Measurements from ENCODE around the gene PHACTR4. TPM values are rescaled to one million over a fixed set of nuclear protein-coding genes. Genes with fewer than 3 reads are reported as not detected.

The PHACTR4 gene
- total and polyA plus RNA-seq, 9 of the 15 experiments (the other 6 are each of a cell fraction or from before 2014, with no cell fraction given), result 6.4 to 43.6 (median 14.2) TPM

DNA sequence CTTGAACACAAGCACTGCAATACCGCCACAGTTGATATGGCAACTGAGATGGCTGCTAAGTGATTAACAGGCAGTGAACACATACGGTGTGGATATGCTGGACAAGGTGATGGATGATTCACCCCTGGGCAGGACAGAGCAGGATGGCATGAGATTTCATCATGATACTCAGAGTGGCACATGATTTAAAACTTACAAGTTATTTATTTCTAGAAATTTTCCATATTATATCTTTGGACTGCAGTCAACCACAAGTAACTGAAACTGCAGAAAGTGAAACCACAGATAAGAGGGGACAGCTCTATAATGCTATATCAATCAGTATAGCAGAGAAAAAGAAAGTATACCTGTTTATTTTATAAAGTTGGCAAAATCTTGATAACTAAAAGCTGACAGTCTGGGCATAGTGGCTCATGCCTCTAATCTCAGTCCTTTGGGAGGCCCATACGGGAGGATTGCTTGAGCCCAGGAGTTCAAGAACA is 47.9 kb downstream of the PHACTR4 start (continued):
- TF ChIP-seq, protein P1, sequence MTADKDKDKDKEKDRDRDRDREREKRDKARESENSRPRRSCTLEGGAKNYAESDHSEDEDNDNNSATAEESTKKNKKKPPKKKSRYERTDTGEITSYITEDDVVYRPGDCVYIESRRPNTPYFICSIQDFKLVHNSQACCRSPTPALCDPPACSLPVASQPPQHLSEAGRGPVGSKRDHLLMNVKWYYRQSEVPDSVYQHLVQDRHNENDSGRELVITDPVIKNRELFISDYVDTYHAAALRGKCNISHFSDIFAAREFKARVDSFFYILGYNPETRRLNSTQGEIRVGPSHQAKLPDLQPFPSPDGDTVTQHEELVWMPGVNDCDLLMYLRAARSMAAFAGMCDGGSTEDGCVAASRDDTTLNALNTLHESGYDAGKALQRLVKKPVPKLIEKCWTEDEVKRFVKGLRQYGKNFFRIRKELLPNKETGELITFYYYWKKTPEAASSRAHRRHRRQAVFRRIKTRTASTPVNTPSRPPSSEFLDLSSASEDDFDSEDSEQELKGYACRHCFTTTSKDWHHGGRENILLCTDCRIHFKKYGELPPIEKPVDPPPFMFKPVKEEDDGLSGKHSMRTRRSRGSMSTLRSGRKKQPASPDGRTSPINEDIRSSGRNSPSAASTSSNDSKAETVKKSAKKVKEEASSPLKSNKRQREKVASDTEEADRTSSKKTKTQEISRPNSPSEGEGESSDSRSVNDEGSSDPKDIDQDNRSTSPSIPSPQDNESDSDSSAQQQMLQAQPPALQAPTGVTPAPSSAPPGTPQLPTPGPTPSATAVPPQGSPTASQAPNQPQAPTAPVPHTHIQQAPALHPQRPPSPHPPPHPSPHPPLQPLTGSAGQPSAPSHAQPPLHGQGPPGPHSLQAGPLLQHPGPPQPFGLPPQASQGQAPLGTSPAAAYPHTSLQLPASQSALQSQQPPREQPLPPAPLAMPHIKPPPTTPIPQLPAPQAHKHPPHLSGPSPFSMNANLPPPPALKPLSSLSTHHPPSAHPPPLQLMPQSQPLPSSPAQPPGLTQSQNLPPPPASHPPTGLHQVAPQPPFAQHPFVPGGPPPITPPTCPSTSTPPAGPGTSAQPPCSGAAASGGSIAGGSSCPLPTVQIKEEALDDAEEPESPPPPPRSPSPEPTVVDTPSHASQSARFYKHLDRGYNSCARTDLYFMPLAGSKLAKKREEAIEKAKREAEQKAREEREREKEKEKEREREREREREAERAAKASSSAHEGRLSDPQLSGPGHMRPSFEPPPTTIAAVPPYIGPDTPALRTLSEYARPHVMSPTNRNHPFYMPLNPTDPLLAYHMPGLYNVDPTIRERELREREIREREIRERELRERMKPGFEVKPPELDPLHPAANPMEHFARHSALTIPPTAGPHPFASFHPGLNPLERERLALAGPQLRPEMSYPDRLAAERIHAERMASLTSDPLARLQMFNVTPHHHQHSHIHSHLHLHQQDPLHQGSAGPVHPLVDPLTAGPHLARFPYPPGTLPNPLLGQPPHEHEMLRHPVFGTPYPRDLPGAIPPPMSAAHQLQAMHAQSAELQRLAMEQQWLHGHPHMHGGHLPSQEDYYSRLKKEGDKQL (CRISPR knock-in tag; IDR thresholded peaks at IDR 0.05; ENCODE audit: borderline replicate concordance), result no peak
- TF ChIP-seq, protein P2, sequence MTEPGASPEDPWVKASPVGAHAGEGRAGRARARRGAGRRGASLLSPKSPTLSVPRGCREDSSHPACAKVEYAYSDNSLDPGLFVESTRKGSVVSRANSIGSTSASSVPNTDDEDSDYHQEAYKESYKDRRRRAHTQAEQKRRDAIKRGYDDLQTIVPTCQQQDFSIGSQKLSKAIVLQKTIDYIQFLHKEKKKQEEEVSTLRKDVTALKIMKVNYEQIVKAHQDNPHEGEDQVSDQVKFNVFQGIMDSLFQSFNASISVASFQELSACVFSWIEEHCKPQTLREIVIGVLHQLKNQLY (CRISPR knock-in tag; conservative IDR thresholded peaks at IDR 0.05), result no peak
- TF ChIP-seq SRSF9 (IDR thresholded peaks at IDR 0.05; ENCODE audit: borderline replicate concordance, low read depth, low read length) (no peak), CBX3 (IDR thresholded peaks at IDR 0.05; ENCODE audit: borderline replicate concordance in 1 of 2, low read length in 2 of 2) (no peak), MEF2D (tag; conservative IDR thresholded peaks at IDR 0.05; ENCODE audit: low read depth) (peak; percentile 74; the same call in 1 of the 2 replicates), CSDE1 (IDR thresholded peaks at IDR 0.05) (no peak), PCBP1 (IDR thresholded peaks at IDR 0.05; ENCODE audit: low read depth, low read length, poor library complexity, severe bottlenecking) (no peak), PHB2 (IDR thresholded peaks at IDR 0.05; ENCODE audit: low read depth) (no peak), RCOR1 (IDR thresholded peaks at IDR 0.05; ENCODE audit: borderline replicate concordance in 1 of 2, low read depth in 2 of 2, low read length in 2 of 2) (peak in 1 of 2 experiments; percentile 53; a peak in 1 of 4 replicates), HMG20B (CRISPR knock-in tag; IDR thresholded peaks at IDR 0.05) (no peak), KAT2B (IDR thresholded peaks at IDR 0.05; ENCODE audit: low read depth, low read length) (no peak), NCOA2 (IDR thresholded peaks at IDR 0.05; ENCODE audit: partially characterized antibody in 2 of 2) (no peak), CTBP1 (IDR thresholded peaks at IDR 0.05; ENCODE audit: borderline replicate concordance) (peak; percentile 53; the same call in 1 of the 2 replicates), BRD9 (IDR thresholded peaks at IDR 0.05; ENCODE audit: low read depth, partially characterized antibody) (no peak), GABPB1 (CRISPR knock-in tag; IDR thresholded peaks at IDR 0.05) (no peak)
- TF ChIP-seq, protein P3, sequence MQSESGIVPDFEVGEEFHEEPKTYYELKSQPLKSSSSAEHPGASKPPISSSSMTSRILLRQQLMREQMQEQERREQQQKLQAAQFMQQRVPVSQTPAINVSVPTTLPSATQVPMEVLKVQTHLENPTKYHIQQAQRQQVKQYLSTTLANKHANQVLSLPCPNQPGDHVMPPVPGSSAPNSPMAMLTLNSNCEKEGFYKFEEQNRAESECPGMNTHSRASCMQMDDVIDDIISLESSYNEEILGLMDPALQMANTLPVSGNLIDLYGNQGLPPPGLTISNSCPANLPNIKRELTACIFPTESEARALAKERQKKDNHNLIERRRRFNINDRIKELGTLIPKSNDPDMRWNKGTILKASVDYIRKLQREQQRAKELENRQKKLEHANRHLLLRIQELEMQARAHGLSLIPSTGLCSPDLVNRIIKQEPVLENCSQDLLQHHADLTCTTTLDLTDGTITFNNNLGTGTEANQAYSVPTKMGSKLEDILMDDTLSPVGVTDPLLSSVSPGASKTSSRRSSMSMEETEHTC (IDR thresholded peaks at IDR 0.05), result no peak
- TF ChIP-seq, protein P4, sequence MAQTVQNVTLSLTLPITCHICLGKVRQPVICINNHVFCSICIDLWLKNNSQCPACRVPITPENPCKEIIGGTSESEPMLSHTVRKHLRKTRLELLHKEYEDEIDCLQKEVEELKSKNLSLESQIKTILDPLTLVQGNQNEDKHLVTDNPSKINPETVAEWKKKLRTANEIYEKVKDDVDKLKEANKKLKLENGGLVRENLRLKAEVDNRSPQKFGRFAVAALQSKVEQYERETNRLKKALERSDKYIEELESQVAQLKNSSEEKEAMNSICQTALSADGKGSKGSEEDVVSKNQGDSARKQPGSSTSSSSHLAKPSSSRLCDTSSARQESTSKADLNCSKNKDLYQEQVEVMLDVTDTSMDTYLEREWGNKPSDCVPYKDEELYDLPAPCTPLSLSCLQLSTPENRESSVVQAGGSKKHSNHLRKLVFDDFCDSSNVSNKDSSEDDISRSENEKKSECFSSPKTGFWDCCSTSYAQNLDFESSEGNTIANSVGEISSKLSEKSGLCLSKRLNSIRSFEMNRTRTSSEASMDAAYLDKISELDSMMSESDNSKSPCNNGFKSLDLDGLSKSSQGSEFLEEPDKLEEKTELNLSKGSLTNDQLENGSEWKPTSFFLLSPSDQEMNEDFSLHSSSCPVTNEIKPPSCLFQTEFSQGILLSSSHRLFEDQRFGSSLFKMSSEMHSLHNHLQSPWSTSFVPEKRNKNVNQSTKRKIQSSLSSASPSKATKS (CRISPR knock-in tag; IDR thresholded peaks at IDR 0.05), result no peak
- TF ChIP-seq, protein P5, sequence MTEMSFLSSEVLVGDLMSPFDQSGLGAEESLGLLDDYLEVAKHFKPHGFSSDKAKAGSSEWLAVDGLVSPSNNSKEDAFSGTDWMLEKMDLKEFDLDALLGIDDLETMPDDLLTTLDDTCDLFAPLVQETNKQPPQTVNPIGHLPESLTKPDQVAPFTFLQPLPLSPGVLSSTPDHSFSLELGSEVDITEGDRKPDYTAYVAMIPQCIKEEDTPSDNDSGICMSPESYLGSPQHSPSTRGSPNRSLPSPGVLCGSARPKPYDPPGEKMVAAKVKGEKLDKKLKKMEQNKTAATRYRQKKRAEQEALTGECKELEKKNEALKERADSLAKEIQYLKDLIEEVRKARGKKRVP (CRISPR knock-in tag; IDR thresholded peaks at IDR 0.05), result peak; percentile 88

Data from K562 (cell line).